ENCODE results near the gene MAP3K21.

Gene MAP3K21

GRCh38 chr1:233406339-233406960, 78.9 kb downstream of the MAP3K21 start:
- Histone ChIP-seq H3K36me3 (ENCODE audit: insufficient read depth, insufficient read length, low read length) (no peaks in the 10 kb centered on the region), H3K27me3 (ENCODE audit: insufficient read depth, insufficient read length) (no peaks in the 10 kb centered on the region), H3K9ac (ENCODE audit: insufficient read length, low read depth) (no peak overlapping the region), H3K4me3 (ENCODE audit: insufficient read length, low read depth) (no peak overlapping the region), H3K4me1 (ENCODE audit: insufficient read depth, insufficient read length) (no peaks in the 10 kb centered on the region), H3K9me3 (ENCODE audit: insufficient read depth, low read length) (peaks cover 19% of the 10 kb centered on the region; the same call in 1 of the 2 replicates)
- no peak for DNase-seq (ENCODE audit: low read depth, low spot score)
- no peak for TF ChIP-seq SUZ12 (IDR thresholded peaks at IDR 0.05; ENCODE audit: extremely low read depth, insufficient read depth, insufficient read length)
- no peak for TF ChIP-seq ZNF274 (IDR thresholded peaks at IDR 0.05; ENCODE audit: low read depth, low read length)
- TF ChIP-seq YY1 (IDR thresholded peaks at IDR 0.05; ENCODE audit: insufficient read depth, insufficient read length): no peak

- DNase-seq (ENCODE audit: low read depth, low spot score): no peak
- H3K9ac ChIP-seq (ENCODE audit: insufficient read length, low read depth): no peak overlapping the region
- no peak overlapping the region for H3K4me3 ChIP-seq (ENCODE audit: insufficient read length, low read depth)
- H3K4me1 ChIP-seq (ENCODE audit: insufficient read depth, insufficient read length): no peaks in the 10 kb centered on the region
- no peaks in the 10 kb centered on the region for H3K27me3 ChIP-seq (ENCODE audit: insufficient read depth, insufficient read length)
- H3K36me3 ChIP-seq (ENCODE audit: insufficient read depth, insufficient read length, low read length): no peaks in the 10 kb centered on the region
- H3K9me3 ChIP-seq (ENCODE audit: insufficient read depth, low read length): peaks cover 19% of the 10 kb centered on the region; the same call in 1 of the 2 replicates
- TF ChIP-seq SUZ12 (IDR thresholded peaks at IDR 0.05; ENCODE audit: extremely low read depth, insufficient read depth, insufficient read length) (no peak), YY1 (IDR thresholded peaks at IDR 0.05; ENCODE audit: insufficient read depth, insufficient read length) (no peak), ZNF274 (IDR thresholded peaks at IDR 0.05; ENCODE audit: low read depth, low read length) (no peak)
Measured at GRCh38 chr1:233406994-233407631, 79.6 kb downstream of the MAP3K21 start.

- no peak overlapping the region for H3K4me3 ChIP-seq (ENCODE audit: insufficient read length, low read depth)
- no peaks in the 10 kb centered on the region for H3K4me1 ChIP-seq (ENCODE audit: insufficient read depth, insufficient read length)
- TF ChIP-seq SUZ12 (IDR thresholded peaks at IDR 0.05; ENCODE audit: extremely low read depth, insufficient read depth, insufficient read length) (no peak), YY1 (IDR thresholded peaks at IDR 0.05; ENCODE audit: insufficient read depth, insufficient read length) (no peak), ZNF274 (IDR thresholded peaks at IDR 0.05; ENCODE audit: low read depth, low read length) (no peak)
- no peak for DNase-seq (ENCODE audit: low read depth, low spot score)
- peaks cover 15% of the 10 kb centered on the region; the same call in 1 of the 2 replicates for H3K9me3 ChIP-seq (ENCODE audit: insufficient read depth, low read length)
- H3K36me3 ChIP-seq (ENCODE audit: insufficient read depth, insufficient read length, low read length): no peaks in the 10 kb centered on the region
- no peak overlapping the region for H3K9ac ChIP-seq (ENCODE audit: insufficient read length, low read depth)
- H3K27me3 ChIP-seq (ENCODE audit: insufficient read depth, insufficient read length): no peaks in the 10 kb centered on the region
Measured at GRCh38 chr1:233409540-233409939, 82.0 kb downstream of the MAP3K21 start.

GRCh38 chr1:233410906-233411305, 83.4 kb downstream of the MAP3K21 start:
- DNase-seq (ENCODE audit: low read depth, low spot score): no peak
- TF ChIP-seq SUZ12 (IDR thresholded peaks at IDR 0.05; ENCODE audit: extremely low read depth, insufficient read depth, insufficient read length): no peak
- no peak for TF ChIP-seq YY1 (IDR thresholded peaks at IDR 0.05; ENCODE audit: insufficient read depth, insufficient read length)
- no peak for TF ChIP-seq ZNF274 (IDR thresholded peaks at IDR 0.05; ENCODE audit: low read depth, low read length)

GRCh38 chr1:233412812-233413211, 85.3 kb downstream of the MAP3K21 start:
- no peak overlapping the region for H3K9ac ChIP-seq (ENCODE audit: insufficient read length, low read depth)
- peaks cover 12% of the 10 kb centered on the region; the same call in 1 of the 2 replicates for H3K9me3 ChIP-seq (ENCODE audit: insufficient read depth, low read length)
- no peaks in the 10 kb centered on the region for H3K4me1 ChIP-seq (ENCODE audit: insufficient read depth, insufficient read length)
- no peak for TF ChIP-seq ZNF274 (IDR thresholded peaks at IDR 0.05; ENCODE audit: low read depth, low read length)
- TF ChIP-seq YY1 (IDR thresholded peaks at IDR 0.05; ENCODE audit: insufficient read depth, insufficient read length): no peak
- no peak for TF ChIP-seq SUZ12 (IDR thresholded peaks at IDR 0.05; ENCODE audit: extremely low read depth, insufficient read depth, insufficient read length)
- no peaks in the 10 kb centered on the region for H3K27me3 ChIP-seq (ENCODE audit: insufficient read depth, insufficient read length)
- H3K4me3 ChIP-seq (ENCODE audit: insufficient read length, low read depth): no peak overlapping the region
- H3K36me3 ChIP-seq (ENCODE audit: insufficient read depth, insufficient read length, low read length): no peaks in the 10 kb centered on the region
- no peak for DNase-seq (ENCODE audit: low read depth, low spot score)

More at GRCh38 chr1:233410906-233411305, 83.4 kb downstream of the MAP3K21 start:
- H3K36me3 ChIP-seq (ENCODE audit: insufficient read depth, insufficient read length, low read length): no peaks in the 10 kb centered on the region
- no peaks in the 10 kb centered on the region for H3K27me3 ChIP-seq (ENCODE audit: insufficient read depth, insufficient read length)
- H3K4me1 ChIP-seq (ENCODE audit: insufficient read depth, insufficient read length): no peaks in the 10 kb centered on the region
- no peak overlapping the region for H3K4me3 ChIP-seq (ENCODE audit: insufficient read length, low read depth)
- H3K9me3 ChIP-seq (ENCODE audit: insufficient read depth, low read length): peaks cover 20% of the 10 kb centered on the region; the same call in 1 of the 2 replicates
- H3K9ac ChIP-seq (ENCODE audit: insufficient read length, low read depth): no peak overlapping the region

- no peak overlapping the region for H3K4me3 ChIP-seq (ENCODE audit: insufficient read length, low read depth)
- no peaks in the 10 kb centered on the region for H3K4me1 ChIP-seq (ENCODE audit: insufficient read depth, insufficient read length)
- TF ChIP-seq ZNF274 (IDR thresholded peaks at IDR 0.05; ENCODE audit: low read depth, low read length) (no peak), SUZ12 (IDR thresholded peaks at IDR 0.05; ENCODE audit: extremely low read depth, insufficient read depth, insufficient read length) (no peak), YY1 (IDR thresholded peaks at IDR 0.05; ENCODE audit: insufficient read depth, insufficient read length) (no peak)
- no peak for DNase-seq (ENCODE audit: low read depth, low spot score)
- no peak overlapping the region for H3K9ac ChIP-seq (ENCODE audit: insufficient read length, low read depth)
- 0 out of 2 replicates have a peak, but pooled peaks cover 8% of the 10 kb centered on the region for H3K9me3 ChIP-seq (ENCODE audit: insufficient read depth, low read length)
- no peaks in the 10 kb centered on the region for H3K36me3 ChIP-seq (ENCODE audit: insufficient read depth, insufficient read length, low read length)
- no peaks in the 10 kb centered on the region for H3K27me3 ChIP-seq (ENCODE audit: insufficient read depth, insufficient read length)
Measured at GRCh38 chr1:233421293-233421692, 93.8 kb downstream of the MAP3K21 start.

GRCh38 chr1:233424779-233425178, 97.3 kb downstream of the MAP3K21 start:
- no peak overlapping the region for H3K4me3 ChIP-seq (ENCODE audit: insufficient read length, low read depth)
- H3K9me3 ChIP-seq (ENCODE audit: insufficient read depth, low read length): 0 out of 2 replicates have a peak, but pooled peaks cover 8% of the 10 kb centered on the region
- no peaks in the 10 kb centered on the region for H3K36me3 ChIP-seq (ENCODE audit: insufficient read depth, insufficient read length, low read length)
- H3K4me1 ChIP-seq (ENCODE audit: insufficient read depth, insufficient read length): no peaks in the 10 kb centered on the region
- no peak overlapping the region for H3K9ac ChIP-seq (ENCODE audit: insufficient read length, low read depth)
- H3K27me3 ChIP-seq (ENCODE audit: insufficient read depth, insufficient read length): no peaks in the 10 kb centered on the region
- TF ChIP-seq YY1 (IDR thresholded peaks at IDR 0.05; ENCODE audit: insufficient read depth, insufficient read length) (no peak), SUZ12 (IDR thresholded peaks at IDR 0.05; ENCODE audit: extremely low read depth, insufficient read depth, insufficient read length) (no peak), ZNF274 (IDR thresholded peaks at IDR 0.05; ENCODE audit: low read depth, low read length) (no peak)
- DNase-seq (ENCODE audit: low read depth, low spot score): no peak
